ENCODE data around the gene FBXO41.

- no peak for TF ChIP-seq CREB5 (CRISPR knock-in tag; IDR thresholded peaks at IDR 0.05; ENCODE audit: low read depth)
- TF ChIP-seq PATZ1 (CRISPR knock-in tag; IDR thresholded peaks at IDR 0.05; ENCODE audit: borderline replicate concordance): no peak
- no peak for TF ChIP-seq ARNTL (CRISPR knock-in tag; IDR thresholded peaks at IDR 0.05; ENCODE audit: borderline replicate concordance, low read depth)
- no peak for TF ChIP-seq TSHZ2 (CRISPR knock-in tag; IDR thresholded peaks at IDR 0.05)
Measured at GRCh38 chr2:73249636-73250035, 34.6 kb downstream of the FBXO41 start.
